K562 (cell line): ENCODE results near the gene ACSL6. TPM values are rescaled to one million over a fixed set of nuclear protein-coding genes. Genes with fewer than 3 reads are reported as not detected.

Source experiments
- ATAC-seq: fragments of 200-7000 bp; cut with Tn5 transposase; 3 replicates; pipeline ENCODE4 v1.9.1; 2020; ENCODE audit warnings: moderate library complexity
- BruUV-seq: library from RNA; stranded (reverse); fragments of 400-500 nt; replicated peaks from 2 replicates; lab custom pipeline; 2021; lab: Mats Ljungman, UMichigan
- CTCF ChIA-PET: fragments of 300-600 bp; formaldehyde crosslinking; extraction: SDS; loops from one replicate; lab custom pipeline; 2021; ENCODE audit warnings: low intra/inter-chr PET ratio; lab: Yijun Ruan, JAX
- POLR2A ChIA-PET: fragments of 300-600, 350-650 bp; sonication (Branson Sonifier 250); formaldehyde crosslinking; extraction: SDS; loops from one replicate; lab custom pipeline; 2021; ENCODE audit warnings: antibody characterized with exemption, inconsistent platforms; lab: Yijun Ruan, JAX
- DNase-seq, 4 experiments: peaks; one replicate each; pipeline versions ENCODE4 v3.0.0 to v3.0.0-alpha.2; 2011 to 2018; ENCODE audit warnings: low spot score in 3 of 4, mixed read lengths in 3 of 4; ENCODE audit errors: extremely low read depth in 1 of 4
- FAIRE-seq: peaks from 2 replicates; lab custom pipeline; 2011; peaks lifted over from hg19 to GRCh38; lab: Jason Lieb, UNC
- H2AFZ ChIP-seq: 2 replicates; pipeline ENCODE4 v1.6.0; 2011; ENCODE audit warnings: low read depth, low read length, control low read depth, inconsistent platforms
- H3K27ac ChIP-seq: fragments of 200-600 bp; 3 replicates; pipeline ENCODE4 v1.8.0; 2011; ENCODE audit warnings: low read depth, mild to moderate bottlenecking, control low read depth, inconsistent platforms, low read length, moderate library complexity, mixed read lengths; ENCODE audit errors: extremely low read depth
- H3K27me3 ChIP-seq, 2 experiments: fragments of 300-600 bp in 1 of 2; 2 replicates in 1 of 2; 3 replicates in 1 of 2; pipeline versions ENCODE4 v1.6.0 to v1.8.0; 2011; ENCODE audit warnings: inconsistent platforms in 2 of 2, low read length in 2 of 2, mild to moderate bottlenecking in 1 of 2, mixed read lengths in 1 of 2, moderate library complexity in 1 of 2; ENCODE audit not compliant: control insufficient read depth in 2 of 2, insufficient read depth in 2 of 2
- H3K36me3 ChIP-seq: fragments of 300-600 bp; 3 replicates; pipeline ENCODE4 v1.8.0; 2011; ENCODE audit warnings: mild to moderate bottlenecking, low read length, inconsistent platforms; ENCODE audit not compliant: control insufficient read depth, insufficient read depth
- H3K4me1 ChIP-seq, 2 experiments: fragments of 200-600 bp in 1 of 2; replicated peaks in 1 of 2; 2 replicates in 1 of 2; 3 replicates in 1 of 2; pipeline versions ENCODE4 v1.5.1 to v1.8.0; 2011; ENCODE audit warnings: inconsistent platforms in 2 of 2, low read length in 2 of 2, mild to moderate bottlenecking in 1 of 2, mixed read lengths in 1 of 2, moderate library complexity in 1 of 2; ENCODE audit not compliant: control insufficient read depth in 2 of 2, insufficient read depth in 2 of 2
- H3K4me2 ChIP-seq: 2 replicates; pipeline ENCODE4 v1.6.1; 2011; ENCODE audit warnings: low read length, control low read depth, inconsistent platforms, mixed read lengths; ENCODE audit not compliant: insufficient read depth
- H3K4me3 ChIP-seq: fragments of 200-600 bp; sonication (generic), shearing (Covaris generic); 2 replicates; pipeline ENCODE4 v1.5.1; 2016; ENCODE audit warnings: control low read depth, inconsistent platforms
- H3K79me2 ChIP-seq: fragments of 200-600 bp; 3 replicates; pipeline ENCODE4 v1.8.0; 2011; ENCODE audit warnings: low read length, inconsistent platforms; ENCODE audit not compliant: control insufficient read depth, insufficient read depth
- H3K9ac ChIP-seq, 2 experiments: 2 replicates each; pipeline versions ENCODE4 v1.6.0 to v1.6.1; 2011; ENCODE audit warnings: low read depth in 2 of 2, low read length in 2 of 2, control low read depth in 1 of 2, inconsistent platforms in 1 of 2, mild to moderate bottlenecking in 1 of 2, mixed read lengths in 1 of 2; ENCODE audit not compliant: insufficient read depth in 1 of 2
- H3K9me1 ChIP-seq: one replicate; pipeline ENCODE4 v1.6.0; 2011; ENCODE audit warnings: inconsistent platforms, mild to moderate bottlenecking, low read length, moderate library complexity; ENCODE audit not compliant: control insufficient read depth, insufficient read depth
- H3K9me3 ChIP-seq: replicated peaks from 2 replicates; pipeline ENCODE4 v1.5.1; 2011; ENCODE audit warnings: low read depth, low read length, inconsistent platforms; ENCODE audit not compliant: control insufficient read depth, insufficient read depth
- H4K20me1 ChIP-seq: replicated peaks from 2 replicates; pipeline ENCODE4 v1.6.1; 2011; ENCODE audit warnings: low read length, inconsistent platforms, mixed read lengths; ENCODE audit not compliant: control insufficient read depth, insufficient read depth
- ATF1 ChIP-seq, 2 experiments: fragments of 450-650 bp in 1 of 2; IDR thresholded peaks; 2 replicates each; pipeline ENCODE4 v1.6.1; 2016; ENCODE audit warnings: missing compliant biosample characterization in 1 of 2, missing genetic modification characterization in 1 of 2
- ELF1 ChIP-seq: fragments of 200-800 bp; sonication (Bioruptor generic); IDR thresholded peaks from 2 replicates; pipeline ENCODE4 v1.6.1; 2016; ENCODE audit warnings: missing genetic modification characterization, missing compliant biosample characterization
- GATA2 ChIP-seq: sonication (generic); formaldehyde crosslinking; IDR thresholded peaks from 2 replicates; pipeline ENCODE4 v1.4.0; 2020; ENCODE audit warnings: mild to moderate bottlenecking, missing genetic modification reagents
- GTF2F1 ChIP-seq: IDR thresholded peaks from 2 replicates; pipeline ENCODE4 v1.6.1; 2011; ENCODE audit warnings: low read depth, low read length, improper control_type of control experiment
- MTA3 ChIP-seq: fragments of 450-650 bp; formaldehyde crosslinking; IDR thresholded peaks from 2 replicates; pipeline ENCODE4 v1.6.1; 2017; ENCODE audit warnings: mild to moderate bottlenecking, borderline replicate concordance
- PTBP1 ChIP-seq: fragments of 200-400 bp; formaldehyde crosslinking; IDR thresholded peaks from 2 replicates; pipeline ENCODE4 v1.6.1; 2017; ENCODE audit warnings: low read depth, low read length
- RHOXF2B ChIP-seq: fragments of 250-450 bp; sonication (Bioruptor Pico); conservative IDR thresholded peaks from 2 replicates; pipeline ENCODE4 v1.5.1; 2021
- SAP30 ChIP-seq: fragments of 200-600 bp; sonication (generic); IDR thresholded peaks from 2 replicates; pipeline ENCODE4 v1.6.1; 2012; ENCODE audit warnings: borderline replicate concordance, low read depth, mild to moderate bottlenecking, moderate library complexity, low read length, control low read depth, inconsistent platforms; ENCODE audit not compliant: insufficient read depth, poor library complexity, severe bottlenecking
- SMARCE1 ChIP-seq: fragments of 450-650 bp; IDR thresholded peaks from 2 replicates; pipeline ENCODE4 v1.7.1; 2016; ENCODE audit warnings: mild to moderate bottlenecking
- ZFP1 ChIP-seq: fragments of 450-650 bp; formaldehyde crosslinking; IDR thresholded peaks from 2 replicates; pipeline ENCODE4 v1.4.0; 2020; ENCODE audit warnings: mild to moderate bottlenecking, mixed read lengths
- ZNF184 ChIP-seq: sonication (generic); formaldehyde crosslinking; IDR thresholded peaks from 2 replicates; pipeline ENCODE4 v1.5.0; 2020; ENCODE audit warnings: missing genetic modification reagents
- ZNF75A ChIP-seq: fragments of 450-650 bp; formaldehyde crosslinking; IDR thresholded peaks from 2 replicates; pipeline ENCODE4 v1.4.0; 2020; ENCODE audit warnings: mild to moderate bottlenecking
- WGBS: fragments of 100-300 bp; shearing (Covaris generic); methylation state at CpG from one replicate; pipeline ENCODE4 v1.1.6; 2016; ENCODE audit warnings: low coverage, mixed read lengths; ENCODE audit not compliant: insufficient coverage; ENCODE audit errors: missing lambda C conversion rate; 5-methylcytosine and 5-hydroxymethylcytosine counted together
- in situ Hi-C: fragments of 300-500 bp; cut with MboI; formaldehyde crosslinking; loops from 4 replicates; pipeline ENCODE4 v1.15.0; 2018; ENCODE audit warnings: inconsistent platforms, mixed read lengths
- intact Hi-C: fragments of 100-400 bp; cut with micrococcal nuclease; formaldehyde crosslinking; loops from 2 replicates; pipeline ENCODE4 v1.14.2; 2022
- polyA plus RNA-seq, 8 experiments: library from polyadenylated mRNA; depleted of rRNA in 4 of 8; stranded (reverse) in 5 of 8; unstranded in 3 of 8; fragments of >200 nt; fragmentation: Nextera tagmentation in 2 of 8; fragmentation: Illumina TruSeq in 1 of 8; extraction: Ambion mirVana in 2 of 8; extraction: Trizol in 1 of 8; gene quantifications; 2 replicates each; pipeline versions ENCODE4 v1.2.1 to v1.2.3, GENCODE V29; 2011 to 2014; ENCODE audit warnings: inconsistent platforms in 1 of 8, missing spikeins in 1 of 8
- total RNA-seq, 7 experiments: library from RNA; depleted of rRNA in 6 of 7; stranded (reverse); fragments of >200 nt in 6 of 7; fragmentation: Illumina TruSeq in 2 of 7; extraction: Trizol in 2 of 7; gene quantifications; 2 replicates each; pipeline versions ENCODE4 v1.2.1 to v1.2.3, GENCODE V29; 2011 to 2021; ENCODE audit warnings: low replicate concordance in 1 of 7
- TF ChIP-seq, protein P1 (sequence below): sonication (generic); formaldehyde crosslinking; IDR thresholded peaks from 2 replicates; pipeline ENCODE4 v1.8.0; 2023; ENCODE audit warnings: mild to moderate bottlenecking, missing genetic modification reagents
- TF ChIP-seq, protein P2 (sequence below), 3 experiments: IDR thresholded peaks in 2 of 3; conservative IDR thresholded peaks in 1 of 3; 2 replicates each; pipeline ENCODE4 v1.5.1; 2011 to 2012; ENCODE audit warnings: low read length in 3 of 3, mild to moderate bottlenecking in 3 of 3, control low read depth in 2 of 3, improper control_type of control experiment in 1 of 3, inconsistent platforms in 1 of 3, low read depth in 1 of 3, mixed read lengths in 1 of 3, moderate library complexity in 1 of 3; ENCODE audit not compliant: insufficient read depth in 2 of 3
- TF ChIP-seq, protein P3 (sequence below): sonication (generic); formaldehyde crosslinking; IDR thresholded peaks from 2 replicates; pipeline ENCODE4 v1.8.0; 2022; ENCODE audit warnings: mild to moderate bottlenecking, low read depth, missing genetic modification reagents

The ACSL6 gene
- total and polyA plus RNA-seq, 9 of the 15 experiments (the other 6 are each of a cell fraction or from before 2014, with no cell fraction given) = 0.50 to 1.5 (median 0.69) TPM

DNA sequence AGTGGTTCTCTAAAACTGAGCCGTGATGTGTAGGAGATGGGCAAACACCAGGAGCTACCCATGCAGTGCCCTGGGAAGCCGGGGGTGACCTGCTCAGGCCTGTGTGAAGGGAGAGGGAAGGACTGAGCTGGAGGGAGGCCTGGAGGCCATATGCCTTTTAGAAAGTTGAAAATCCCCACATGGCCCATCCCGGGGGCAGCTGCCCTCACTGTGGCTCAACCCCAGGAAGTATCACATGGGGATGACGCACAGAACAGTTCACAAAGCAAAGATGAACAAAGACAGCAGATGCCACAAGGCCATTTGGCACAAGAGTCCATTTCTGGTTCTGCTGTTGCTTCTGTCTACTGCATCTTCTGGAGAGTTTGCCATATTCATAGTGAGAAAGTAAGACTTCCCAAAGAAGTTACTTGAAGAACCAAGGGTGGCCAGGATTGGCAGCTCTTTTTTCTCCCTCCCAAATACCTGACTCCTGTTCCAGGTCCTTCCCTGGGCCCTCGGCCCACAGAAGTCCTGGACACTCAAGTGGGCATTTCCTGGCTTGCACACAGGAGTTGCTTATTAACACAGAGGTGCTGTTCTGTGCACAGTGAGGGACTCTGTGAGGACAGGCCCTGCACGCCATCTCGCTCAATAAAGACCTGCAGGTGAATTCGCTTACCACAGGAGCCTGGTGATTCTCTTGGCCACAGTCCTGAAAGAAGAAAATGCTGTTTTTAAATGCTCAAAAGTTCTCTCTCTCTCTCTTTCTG lies 25.1 kb downstream of the ACSL6 start:
- no peaks in the 10 kb centered on the region for H4K20me1 ChIP-seq
- ATAC-seq = no peak
- peak overlapping the region in 1 of 2 experiments; percentile 17; a peak in 1 of 4 replicates for H3K9ac ChIP-seq
- no TSS peak for BruUV-seq
- in situ Hi-C loops (no loop called here), intact Hi-C loops (no loop called here)
- H3K9me3 ChIP-seq = no peaks in the 10 kb centered on the region
- CTCF ChIA-PET = no interaction called here
- H3K4me3 ChIP-seq = no peak overlapping the region
- 27% methylated on average over 8 of the region's 8 CpGs for WGBS
- H3K36me3 ChIP-seq = no peaks in the 10 kb centered on the region
- H3K4me1 ChIP-seq = peaks cover 0 to 3% of the 10 kb centered on the region in 2 experiments; a peak in 3 of 5 replicates
- no peak for DNase-seq
- no peaks in the 10 kb centered on the region for H3K9me1 ChIP-seq
- H3K27me3 ChIP-seq = peaks cover 0 to 9% of the 10 kb centered on the region in 2 experiments; a peak in 1 of 5 replicates
- no peak overlapping the region for H3K27ac ChIP-seq
- no peak overlapping the region for H2AFZ ChIP-seq
- H3K4me2 ChIP-seq = no peak overlapping the region
- H3K79me2 ChIP-seq = no peaks in the 10 kb centered on the region
- POLR2A ChIA-PET = interaction anchor here (1.1 kb wide), 1 partner anchor 10 kb away, joined by 3 read pairs; no protein-coding TSS in a partner anchor
- FAIRE-seq = no peak
- no peak for TF ChIP-seq ZNF75A (CRISPR knock-in tag)
- TF ChIP-seq, protein P1, sequence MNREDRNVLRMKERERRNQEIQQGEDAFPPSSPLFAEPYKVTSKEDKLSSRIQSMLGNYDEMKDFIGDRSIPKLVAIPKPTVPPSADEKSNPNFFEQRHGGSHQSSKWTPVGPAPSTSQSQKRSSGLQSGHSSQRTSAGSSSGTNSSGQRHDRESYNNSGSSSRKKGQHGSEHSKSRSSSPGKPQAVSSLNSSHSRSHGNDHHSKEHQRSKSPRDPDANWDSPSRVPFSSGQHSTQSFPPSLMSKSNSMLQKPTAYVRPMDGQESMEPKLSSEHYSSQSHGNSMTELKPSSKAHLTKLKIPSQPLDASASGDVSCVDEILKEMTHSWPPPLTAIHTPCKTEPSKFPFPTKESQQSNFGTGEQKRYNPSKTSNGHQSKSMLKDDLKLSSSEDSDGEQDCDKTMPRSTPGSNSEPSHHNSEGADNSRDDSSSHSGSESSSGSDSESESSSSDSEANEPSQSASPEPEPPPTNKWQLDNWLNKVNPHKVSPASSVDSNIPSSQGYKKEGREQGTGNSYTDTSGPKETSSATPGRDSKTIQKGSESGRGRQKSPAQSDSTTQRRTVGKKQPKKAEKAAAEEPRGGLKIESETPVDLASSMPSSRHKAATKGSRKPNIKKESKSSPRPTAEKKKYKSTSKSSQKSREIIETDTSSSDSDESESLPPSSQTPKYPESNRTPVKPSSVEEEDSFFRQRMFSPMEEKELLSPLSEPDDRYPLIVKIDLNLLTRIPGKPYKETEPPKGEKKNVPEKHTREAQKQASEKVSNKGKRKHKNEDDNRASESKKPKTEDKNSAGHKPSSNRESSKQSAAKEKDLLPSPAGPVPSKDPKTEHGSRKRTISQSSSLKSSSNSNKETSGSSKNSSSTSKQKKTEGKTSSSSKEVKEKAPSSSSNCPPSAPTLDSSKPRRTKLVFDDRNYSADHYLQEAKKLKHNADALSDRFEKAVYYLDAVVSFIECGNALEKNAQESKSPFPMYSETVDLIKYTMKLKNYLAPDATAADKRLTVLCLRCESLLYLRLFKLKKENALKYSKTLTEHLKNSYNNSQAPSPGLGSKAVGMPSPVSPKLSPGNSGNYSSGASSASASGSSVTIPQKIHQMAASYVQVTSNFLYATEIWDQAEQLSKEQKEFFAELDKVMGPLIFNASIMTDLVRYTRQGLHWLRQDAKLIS (CRISPR knock-in tag) = no peak
- no peak for TF ChIP-seq GATA2
- TF ChIP-seq RHOXF2B (CRISPR knock-in tag) = no peak
- no peak for TF ChIP-seq ELF1
- TF ChIP-seq, protein P2, sequence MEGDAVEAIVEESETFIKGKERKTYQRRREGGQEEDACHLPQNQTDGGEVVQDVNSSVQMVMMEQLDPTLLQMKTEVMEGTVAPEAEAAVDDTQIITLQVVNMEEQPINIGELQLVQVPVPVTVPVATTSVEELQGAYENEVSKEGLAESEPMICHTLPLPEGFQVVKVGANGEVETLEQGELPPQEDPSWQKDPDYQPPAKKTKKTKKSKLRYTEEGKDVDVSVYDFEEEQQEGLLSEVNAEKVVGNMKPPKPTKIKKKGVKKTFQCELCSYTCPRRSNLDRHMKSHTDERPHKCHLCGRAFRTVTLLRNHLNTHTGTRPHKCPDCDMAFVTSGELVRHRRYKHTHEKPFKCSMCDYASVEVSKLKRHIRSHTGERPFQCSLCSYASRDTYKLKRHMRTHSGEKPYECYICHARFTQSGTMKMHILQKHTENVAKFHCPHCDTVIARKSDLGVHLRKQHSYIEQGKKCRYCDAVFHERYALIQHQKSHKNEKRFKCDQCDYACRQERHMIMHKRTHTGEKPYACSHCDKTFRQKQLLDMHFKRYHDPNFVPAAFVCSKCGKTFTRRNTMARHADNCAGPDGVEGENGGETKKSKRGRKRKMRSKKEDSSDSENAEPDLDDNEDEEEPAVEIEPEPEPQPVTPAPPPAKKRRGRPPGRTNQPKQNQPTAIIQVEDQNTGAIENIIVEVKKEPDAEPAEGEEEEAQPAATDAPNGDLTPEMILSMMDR (IDR thresholded peaks at IDR 0.05 in 2 of 3, conservative IDR thresholded peaks at IDR 0.05 in 1 of 3; ENCODE audit: insufficient read depth in 2 of 3, low read depth in 1 of 3, low read length in 3 of 3) = no peak
- TF ChIP-seq MTA3 = no peak
- no peak for TF ChIP-seq GTF2F1
- TF ChIP-seq SAP30 = no peak
- TF ChIP-seq PTBP1 = no peak
- no peak for TF ChIP-seq SMARCE1
- TF ChIP-seq, protein P3, sequence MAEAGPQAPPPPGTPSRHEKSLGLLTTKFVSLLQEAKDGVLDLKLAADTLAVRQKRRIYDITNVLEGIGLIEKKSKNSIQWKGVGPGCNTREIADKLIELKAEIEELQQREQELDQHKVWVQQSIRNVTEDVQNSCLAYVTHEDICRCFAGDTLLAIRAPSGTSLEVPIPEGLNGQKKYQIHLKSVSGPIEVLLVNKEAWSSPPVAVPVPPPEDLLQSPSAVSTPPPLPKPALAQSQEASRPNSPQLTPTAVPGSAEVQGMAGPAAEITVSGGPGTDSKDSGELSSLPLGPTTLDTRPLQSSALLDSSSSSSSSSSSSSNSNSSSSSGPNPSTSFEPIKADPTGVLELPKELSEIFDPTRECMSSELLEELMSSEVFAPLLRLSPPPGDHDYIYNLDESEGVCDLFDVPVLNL (CRISPR knock-in tag) = no peak
- TF ChIP-seq ZNF184 (CRISPR knock-in tag) = no peak
- no peak for TF ChIP-seq ZFP1
- no peak for TF ChIP-seq ATF1 (CRISPR knock-in tag; IDR thresholded peaks at IDR 0.05)
- TF ChIP-seq ATF1 (tag; IDR thresholded peaks at IDR 0.05) = no peak
